Gastroesophageal sphincter (tissue), 3 donors: ENCODE measurements around the gene EMILIN2.

Source experiments
- CTCF ChIP-seq, 4 experiments: fragments of 200-600 bp in 2 of 4; fragments of 450-650 bp in 2 of 4; sonication (generic) in 1 of 4; IDR thresholded peaks; one replicate each; pipeline ENCODE4 v1.5.1; 2017 to 2019; ENCODE audit warnings: antibody characterized with exemption in 4 of 4, mild to moderate bottlenecking in 2 of 4, moderate library complexity in 2 of 4
- EP300 ChIP-seq: sonication (generic); formaldehyde crosslinking; IDR thresholded peaks from one replicate; pipeline ENCODE4 v1.6.1; 2017; ENCODE audit warnings: antibody characterized with exemption, mild to moderate bottlenecking
- POLR2AphosphoS5 ChIP-seq: sonication (generic); formaldehyde crosslinking; IDR thresholded peaks from one replicate; pipeline ENCODE4 v1.6.1; 2017; ENCODE audit warnings: antibody characterized with exemption

DNA sequence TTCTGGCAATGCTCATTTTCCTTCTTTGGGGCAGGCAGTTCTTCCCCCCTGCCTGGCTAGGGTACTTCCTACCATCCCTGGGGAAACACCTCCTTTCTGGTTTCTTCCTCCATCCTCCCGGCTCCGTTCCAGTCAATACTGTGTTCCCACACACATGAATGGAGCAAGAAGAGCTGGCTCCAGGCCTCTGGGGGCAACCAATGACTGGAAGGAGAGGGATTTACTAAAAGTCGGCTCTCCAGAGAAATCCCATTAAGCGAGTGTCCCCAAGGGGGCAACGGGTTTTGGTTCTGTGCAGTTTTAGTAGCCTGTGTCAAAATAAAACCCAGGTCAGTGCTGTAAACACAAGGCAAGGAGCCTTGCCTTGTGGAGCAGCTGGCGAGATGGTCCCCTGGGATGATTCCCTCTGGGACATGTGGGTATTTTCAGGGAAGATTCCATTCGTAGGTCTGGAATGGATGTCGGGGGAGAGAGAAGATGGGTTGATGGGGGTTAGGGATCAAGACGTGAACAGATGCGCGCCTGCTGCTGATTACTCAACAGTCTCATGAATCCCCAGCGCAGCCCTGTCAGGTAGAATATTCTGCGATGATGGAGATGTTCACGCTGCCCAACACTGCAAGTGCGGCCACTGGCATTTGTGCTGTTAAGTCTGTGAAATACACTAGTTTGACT is 32.0 kb downstream of the EMILIN2 start:
- TF ChIP-seq CTCF (IDR thresholded peaks at IDR 0.05) (no peak), POLR2AphosphoS5 (no peak), EP300 (no peak)
